Left forelimb (tissue), 1 donor: ENCODE data around the gene ZP1.
"Not testable (repeated sequence)": the region's sequence is repeated elsewhere in the genome, so short reads cannot be mapped to it uniquely, and the experiment has no call there.

Experiments
- DNase-seq: peaks from one replicate; pipeline ENCODE4 v3.0.0-alpha.2; 2018; ENCODE audit warnings: low spot score

ZP1 gene

DNA sequence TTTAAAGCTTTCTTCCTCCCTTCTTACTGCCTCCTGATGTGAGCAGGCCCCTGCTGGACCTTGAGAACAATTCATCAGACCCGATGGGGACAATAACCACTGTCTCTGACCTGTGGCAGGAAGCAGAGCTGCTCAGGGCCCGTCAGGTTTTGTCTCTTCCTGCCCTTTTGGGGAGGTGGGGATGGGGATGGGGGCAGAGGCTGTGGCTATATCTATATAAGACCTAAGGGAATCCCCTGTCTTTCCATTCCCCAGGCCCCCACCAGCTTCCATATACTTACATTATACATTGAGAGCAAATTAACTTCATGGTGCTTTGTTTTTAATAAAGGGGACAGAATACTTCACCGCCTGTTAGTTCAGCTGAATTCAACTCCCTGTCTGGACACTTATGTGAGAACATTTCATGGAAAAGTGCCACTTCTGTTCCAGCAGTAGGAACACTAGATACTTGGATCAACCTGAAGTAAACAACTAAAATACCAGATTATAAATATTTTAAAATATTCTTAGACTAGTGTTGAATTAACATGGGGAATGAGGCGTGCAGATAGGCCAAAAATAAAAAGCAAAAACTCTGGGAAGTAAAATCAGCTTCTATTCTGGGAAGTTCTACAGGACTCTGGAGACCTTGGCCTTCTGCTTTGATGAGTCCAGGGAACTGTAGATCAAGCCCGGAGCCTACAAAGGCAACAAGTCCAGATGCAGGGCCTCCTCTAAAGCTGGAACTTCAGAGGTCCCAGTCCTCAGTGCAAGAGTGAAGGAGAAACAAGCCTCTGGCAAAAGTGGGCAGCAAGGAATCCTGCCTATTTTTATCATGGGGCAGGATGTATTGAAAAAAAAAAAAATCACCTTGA, 11.1 kb downstream of the ZP1 start:
- DNase-seq = peak; percentile 44

DNA sequence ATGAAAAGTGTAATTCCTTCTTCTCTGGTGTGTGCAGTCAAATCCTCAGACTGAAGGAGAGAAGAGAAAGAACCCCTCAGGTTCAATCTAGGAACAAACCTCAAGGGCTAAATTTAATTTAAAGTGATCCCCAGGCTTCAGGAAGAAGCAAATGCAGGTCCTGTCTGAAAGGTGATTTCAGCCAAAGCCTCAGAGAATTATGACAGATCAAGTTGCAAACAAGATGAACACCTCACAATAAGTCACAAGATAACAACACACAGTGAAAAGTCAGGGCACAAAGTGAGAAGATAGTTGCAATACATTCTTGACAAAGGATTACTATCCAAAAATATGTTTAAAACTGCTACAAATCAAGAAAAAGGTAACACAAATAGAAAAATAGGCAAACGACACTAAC, 11.8 kb downstream of the ZP1 start:
- no peak for DNase-seq

DNA sequence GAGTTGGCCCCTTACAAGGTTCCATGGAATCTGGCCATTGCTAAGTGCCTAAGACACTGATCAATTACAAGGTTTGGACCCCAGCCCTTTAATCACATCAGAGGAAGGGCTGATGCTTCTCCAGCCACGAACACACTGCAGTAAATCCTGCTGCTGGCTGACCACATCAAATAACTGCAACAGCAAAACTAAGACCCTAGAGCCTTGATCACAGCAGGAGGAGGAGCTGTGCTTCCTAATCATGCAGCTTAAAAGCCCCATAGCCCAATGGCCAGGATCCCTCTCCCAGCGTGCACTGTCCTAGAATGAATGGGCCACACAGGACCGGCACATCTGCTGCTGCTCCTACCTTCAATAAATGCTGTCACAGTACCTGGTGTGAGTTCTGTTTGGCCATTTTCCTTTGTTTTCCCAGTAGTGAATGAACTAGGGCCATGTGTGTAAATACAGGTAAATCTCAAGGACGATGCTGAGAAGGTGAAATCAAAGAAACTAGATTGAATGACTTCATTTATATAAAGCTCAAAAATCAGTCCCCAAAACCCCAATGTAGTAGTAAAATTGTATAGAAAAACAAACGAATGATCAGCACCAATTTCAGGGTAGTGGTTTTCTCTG, 12.7 kb downstream of the ZP1 start:
- DNase-seq = peak; percentile 55

DNA sequence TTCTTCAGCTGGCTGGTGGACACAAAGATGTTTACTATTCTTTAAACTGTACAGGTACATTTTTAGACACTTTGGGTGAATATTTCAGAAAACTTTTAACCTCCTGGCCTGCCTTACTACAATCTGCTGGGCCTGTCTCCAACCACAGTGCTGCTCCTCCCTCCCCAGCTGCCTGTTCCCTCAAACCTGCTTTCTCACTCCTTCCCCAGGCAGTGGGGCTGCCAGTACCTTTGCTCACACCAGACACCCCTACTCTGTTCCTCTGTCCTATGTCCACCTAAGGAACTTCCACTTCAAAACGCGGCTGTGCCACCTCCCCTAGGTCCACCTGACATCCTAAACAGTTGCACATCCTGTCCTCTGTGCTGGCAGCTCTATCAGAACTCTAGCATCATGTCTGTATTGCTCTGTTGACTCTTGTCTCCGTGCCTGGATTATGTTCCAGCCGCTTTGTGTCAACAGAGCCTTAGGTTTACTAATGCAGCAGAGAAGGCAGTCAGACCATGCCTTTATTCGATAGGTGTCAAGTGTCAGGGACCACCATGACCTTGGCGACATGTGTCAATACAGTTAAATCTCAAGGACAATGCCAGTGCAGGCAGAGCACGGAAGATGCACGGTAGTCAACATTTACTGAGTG, 13.4 kb downstream of the ZP1 start:
- DNase-seq = peak; percentile 51

DNA sequence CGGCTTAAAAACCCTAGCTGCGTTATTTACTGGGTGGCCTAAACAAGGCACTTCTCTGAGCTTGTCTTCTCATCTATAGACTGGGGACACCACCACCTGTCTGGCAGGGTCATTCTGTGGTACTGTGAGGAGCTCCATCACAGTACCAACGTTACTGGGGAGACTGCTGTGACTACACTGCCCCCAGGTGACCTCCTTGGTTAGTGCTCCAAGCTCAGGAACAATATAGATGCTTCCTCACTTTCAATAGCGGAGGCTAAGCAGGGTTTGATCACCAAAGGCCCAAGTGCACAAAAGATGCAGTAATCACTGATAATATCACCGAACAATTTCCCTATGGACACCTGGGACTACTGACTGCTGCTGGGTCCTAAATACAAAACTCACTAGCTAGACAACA, 20.2 kb downstream of the ZP1 start:
- DNase-seq = peak; percentile 60

DNA sequence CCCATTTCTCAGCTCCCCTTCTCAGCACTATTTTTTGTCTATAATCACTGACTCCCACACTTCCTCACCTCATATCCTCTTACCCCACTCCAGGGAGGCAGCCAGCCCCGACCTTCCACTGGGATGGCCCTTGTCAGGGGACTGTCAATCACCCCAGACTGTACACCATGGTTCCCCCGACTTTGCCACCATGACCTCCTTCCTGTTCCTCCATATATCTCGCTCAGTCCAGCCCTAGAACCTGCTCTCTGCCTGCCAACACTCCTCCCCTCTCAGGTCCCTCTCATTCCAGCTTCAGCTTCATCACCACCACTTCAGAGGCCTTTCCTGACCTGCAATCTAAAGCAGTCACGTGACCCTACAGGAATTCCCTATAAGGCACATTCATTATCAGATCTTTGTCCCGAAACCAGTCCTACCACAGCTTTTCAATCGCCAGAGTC, 22.5 kb downstream of the ZP1 start:
- DNase-seq = no peak

DNA sequence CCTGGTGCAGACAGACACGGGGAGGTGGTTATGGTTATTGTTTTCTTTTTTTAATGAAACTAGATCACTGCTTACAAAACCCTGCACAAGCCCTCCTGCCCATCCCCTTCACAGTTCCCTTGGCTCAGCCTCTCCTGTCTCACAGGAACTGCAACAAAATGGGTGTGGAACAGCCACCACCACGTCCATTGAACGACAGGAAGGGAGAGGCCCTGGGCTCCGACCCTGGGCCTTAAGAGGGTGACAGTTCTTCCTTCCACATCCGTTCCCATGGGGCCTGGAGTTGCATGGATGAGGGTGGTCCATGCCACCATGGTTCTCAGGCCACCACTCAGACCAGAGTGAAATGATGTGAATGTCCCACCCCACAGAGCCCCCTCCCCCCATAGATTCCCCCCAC, 23.4 kb downstream of the ZP1 start:
- no peak for DNase-seq

DNA sequence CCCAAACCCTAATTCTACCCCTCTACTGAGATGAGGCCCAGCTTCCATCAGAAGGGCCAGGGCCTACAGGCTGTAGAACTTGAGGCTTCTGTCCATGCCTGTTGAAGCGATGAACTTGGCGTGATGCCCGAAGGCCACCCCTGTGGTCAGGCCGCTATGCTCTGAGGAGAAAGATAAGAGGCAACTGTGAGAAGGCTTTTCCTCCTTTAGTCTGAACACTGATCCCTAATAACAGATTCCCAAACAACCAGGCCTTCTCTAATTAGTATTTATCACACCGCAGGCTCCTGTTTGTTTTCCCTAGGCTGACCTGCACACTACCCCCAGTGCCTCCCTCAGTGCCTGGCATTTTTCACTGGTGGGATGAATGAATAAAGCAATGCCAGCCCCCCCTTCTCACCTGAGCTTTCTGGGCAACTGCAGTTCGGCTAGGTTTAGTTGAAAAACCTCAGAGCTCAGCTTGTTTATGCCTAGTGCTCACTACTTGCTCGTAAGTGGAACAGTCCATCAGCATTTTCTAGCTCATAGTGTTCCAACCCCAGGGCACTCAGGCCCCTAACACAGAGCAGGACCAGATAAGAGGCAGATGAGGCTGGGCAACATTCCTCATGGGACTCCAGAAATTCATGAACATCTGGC, 23.9 kb downstream of the ZP1 start:
- no peak for DNase-seq

DNA sequence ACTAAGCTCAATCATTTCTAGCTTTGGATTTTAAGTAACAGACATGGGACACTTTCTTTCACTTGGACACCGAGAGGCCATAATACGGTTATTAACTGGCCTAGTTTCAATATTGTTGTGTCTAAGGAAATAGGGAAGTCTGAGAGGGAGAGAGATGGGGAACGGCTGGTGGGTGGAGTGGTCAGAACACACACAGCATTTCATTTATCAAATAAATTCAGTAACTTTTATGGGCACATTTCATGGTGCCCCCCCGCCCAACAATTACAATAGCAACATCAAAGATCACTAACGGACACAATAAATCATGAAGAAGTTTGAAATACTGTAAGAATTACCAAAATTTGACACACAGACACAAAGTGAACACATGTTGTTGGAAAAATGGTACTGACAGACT, 28.3 kb downstream of the ZP1 start:
- peak; percentile 5 for DNase-seq

DNA sequence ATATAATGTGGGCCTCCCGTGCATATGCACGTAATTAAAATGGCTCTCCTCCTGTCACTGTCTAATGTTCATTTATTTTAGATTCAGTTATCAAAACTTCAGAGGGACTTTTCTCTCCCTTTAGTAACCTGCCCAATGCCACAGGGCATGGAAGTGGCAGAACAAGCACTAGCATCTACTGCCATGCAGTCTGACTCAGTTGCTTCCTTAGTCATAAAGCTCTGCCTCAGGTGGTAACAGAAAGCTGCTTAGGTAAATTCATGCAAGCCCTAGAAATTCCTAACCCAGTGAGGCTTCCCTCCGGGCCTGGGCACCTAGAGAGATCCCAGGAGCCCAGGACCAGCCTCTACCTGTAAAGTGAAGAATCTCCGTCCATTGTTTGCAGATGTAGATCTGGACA, 30.2 kb downstream of the ZP1 start:
- DNase-seq = peak; percentile 9

DNA sequence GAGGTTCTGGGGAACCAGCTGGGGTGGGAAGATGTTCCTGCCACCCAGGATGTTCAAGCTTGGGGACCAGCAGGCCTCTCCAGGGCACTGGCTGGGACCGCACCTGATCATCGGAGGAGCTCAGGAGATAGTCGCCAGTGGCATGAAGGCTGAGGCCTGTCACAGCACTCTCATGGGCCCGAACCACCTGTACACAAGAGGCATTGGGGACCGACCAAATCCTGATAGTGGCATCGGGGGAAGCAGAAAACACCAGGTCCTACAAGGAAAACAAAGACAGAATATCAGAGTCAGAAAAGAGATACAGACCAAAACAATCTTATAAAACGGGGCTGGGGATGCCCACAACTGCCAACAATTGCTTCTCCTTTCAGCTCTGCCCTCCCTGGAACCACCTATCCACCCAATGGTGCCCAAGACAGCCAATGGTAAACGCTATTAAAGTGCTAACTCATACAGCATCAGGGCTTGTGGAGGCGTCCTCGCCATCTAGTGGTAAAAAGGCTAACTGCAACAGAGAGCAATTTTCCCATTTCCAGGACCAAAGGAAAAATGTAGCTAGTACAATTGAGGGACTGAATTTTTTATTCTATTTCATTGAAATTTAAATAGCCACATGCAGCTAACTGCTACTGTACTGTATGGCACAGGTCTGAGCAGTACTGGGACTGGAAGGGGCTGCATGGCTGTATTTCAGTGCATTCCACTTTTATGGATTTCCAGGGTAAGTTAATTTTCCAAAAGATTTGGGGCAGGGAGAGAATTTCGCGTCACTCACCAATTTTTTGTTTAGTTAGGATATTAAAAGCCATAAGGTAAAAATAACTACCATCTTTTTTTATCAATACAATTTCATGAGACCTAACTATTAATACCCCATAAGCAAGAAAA, 31.9 kb downstream of the ZP1 start:
- DNase-seq = peak; percentile 60

DNA sequence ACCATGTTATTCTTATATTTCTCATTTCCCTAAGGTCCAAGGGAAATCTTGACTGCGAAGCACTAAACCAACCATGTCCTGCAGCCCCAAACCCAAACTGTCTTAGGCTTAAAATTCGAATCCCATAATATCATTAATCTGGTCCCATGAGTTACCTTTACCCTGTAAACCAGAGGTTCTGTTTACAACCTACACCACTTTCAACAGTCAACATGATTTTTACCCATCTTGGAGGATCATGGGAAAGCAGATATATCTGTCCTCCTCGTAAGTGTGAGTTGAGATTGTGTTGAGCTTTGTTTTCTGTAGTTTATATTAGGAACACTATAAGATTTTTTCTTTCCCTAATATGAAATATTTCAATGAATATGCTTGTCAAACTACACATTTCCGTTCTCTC, 32.6 kb downstream of the ZP1 start:
- DNase-seq = no peak

DNA sequence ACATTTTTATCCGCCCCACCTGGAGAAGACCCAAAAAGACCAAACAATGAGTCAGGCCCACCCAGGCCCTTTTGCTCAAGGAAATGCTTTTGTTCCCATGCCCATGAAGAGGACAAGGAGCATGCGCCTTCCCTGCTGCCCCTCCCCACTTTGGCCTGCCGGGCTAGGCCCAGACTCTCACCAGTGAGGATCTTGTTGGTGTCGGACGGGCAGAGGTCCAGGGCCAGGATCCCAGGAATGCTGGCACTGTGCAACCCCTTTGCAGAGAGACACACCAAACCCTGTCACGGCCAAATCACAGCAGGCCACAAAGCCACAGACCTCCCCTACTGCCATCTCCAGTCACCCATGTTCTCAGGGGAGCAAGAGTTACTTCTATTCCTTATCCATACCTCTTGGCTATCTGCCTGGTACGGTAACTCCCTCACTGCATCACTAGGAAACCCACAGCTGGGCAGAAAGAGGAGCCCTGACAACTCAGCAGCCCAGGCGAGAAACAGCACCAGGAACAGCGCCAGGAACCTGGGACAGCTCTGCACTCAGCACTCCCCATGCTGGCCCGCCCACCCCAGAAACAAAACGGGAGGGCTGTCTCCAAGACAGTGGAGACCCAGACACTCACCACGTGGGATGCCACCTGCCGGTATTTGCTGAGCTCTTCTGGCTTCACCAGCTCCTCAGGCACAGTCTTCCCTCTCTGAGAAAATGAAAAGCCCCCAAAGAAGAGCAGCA, 33.5 kb downstream of the ZP1 start:
- DNase-seq = no peak

DNA sequence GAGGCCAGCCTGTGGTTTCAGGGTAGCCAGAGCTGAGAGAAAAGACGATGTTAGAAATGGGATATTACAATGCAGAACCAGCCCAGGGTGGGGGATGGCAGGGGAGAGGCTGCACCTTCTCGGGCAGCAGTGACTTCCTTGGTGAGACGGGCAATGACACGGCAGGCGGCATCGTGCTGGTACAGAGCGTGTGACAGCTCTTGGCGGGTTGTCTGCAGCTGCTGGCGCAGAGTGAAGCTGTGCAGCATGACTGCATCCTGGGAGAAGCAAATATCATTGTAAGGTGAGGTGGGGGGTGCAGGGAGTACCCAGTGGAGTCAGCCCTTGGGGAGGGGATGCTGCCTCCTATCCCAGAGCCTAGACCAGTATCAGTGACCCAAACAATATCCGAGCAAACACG, 35.3 kb downstream of the ZP1 start:
- peak; percentile 36 for DNase-seq

DNA sequence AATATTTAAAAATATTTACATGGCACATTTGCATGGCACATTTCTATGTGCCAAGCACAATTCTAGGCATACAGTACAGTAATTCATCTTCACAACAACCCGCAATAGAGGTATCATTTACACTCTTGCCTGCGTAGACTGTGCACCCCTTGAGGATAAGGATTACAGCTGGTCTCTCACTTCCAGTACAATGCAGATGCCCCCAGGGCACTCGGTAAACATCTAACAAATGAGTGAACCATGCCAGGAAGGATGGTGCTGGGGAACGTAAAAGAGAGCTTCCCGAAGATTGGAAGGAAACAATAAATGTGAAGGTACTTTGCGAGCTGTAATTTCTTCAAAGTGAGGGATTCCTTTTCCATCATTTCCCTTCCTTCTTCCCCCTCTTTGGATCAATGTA, 37.7 kb downstream of the ZP1 start:
- DNase-seq = no peak

DNA sequence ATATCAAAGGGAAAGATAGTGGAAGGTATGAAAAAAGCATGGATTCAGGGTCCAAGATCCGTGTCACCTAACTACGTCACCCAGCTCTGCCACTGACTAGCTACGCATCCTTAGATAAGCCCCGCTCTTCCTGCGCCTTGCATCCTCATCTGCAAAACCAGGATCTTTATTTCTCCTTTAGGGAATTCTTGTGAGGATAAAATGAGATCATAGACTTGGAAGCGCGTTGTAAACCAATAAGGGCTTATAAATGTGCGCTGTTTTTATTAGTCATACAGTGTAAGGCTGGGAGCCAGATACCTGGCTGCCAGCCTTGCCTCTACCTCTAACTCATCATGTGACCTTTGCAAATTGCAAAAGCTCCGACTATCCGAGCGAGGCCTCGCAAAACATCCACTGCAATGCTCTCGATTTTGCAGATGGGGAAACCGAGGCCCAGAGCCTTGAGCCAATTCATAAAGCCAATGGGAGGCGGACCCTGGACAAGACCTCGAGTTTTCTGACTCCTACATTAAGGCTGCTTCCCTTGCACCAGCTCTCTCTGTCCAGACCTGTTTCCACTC, 38.3 kb downstream of the ZP1 start:
- no peak for DNase-seq

DNA sequence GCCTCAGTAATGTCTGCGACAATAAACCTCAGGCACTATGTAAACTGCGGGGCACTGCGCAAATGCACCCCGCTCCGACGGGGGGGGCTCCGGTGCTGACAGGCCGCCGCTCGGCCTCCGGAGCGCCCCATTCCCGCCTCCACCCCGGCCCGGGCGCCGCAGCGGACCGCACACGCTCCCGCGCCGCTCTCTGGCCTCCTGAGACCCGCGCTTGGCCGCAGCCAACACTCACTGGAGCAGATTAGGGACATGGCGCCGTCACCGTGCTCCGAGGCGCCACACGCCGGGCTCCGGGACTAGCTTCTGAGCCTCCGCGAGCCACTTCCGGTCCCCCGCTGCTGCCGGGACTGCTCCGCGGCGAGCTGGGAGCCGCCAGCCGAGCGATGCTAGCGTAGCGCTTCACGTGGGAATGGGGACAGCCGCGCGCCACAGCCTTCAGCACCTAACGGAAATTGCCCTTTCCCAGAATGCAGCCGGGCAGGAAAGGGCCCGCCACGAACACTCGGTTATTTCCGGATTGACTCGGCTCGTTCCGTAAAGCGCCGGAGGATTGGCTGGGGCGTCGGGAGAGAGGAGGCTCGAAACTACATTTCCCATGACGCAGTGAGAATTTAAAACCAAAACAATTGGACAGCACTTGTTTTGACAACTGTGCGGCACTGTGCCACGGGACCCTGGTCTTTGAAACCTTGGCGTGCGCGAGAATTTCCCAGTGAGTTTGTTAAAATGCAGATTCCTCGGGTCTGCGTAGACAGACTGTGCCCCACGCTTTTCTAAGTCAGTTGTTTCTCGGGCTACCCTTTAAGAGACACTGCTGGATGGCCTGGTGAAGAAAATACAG, 39.0 kb downstream of the ZP1 start, which contains the start of gene PRPF19:
TSS of gene PRPF19 (minus strand) at position 454 of the 841 bp plus-strand sequence. CDS start at position 251, 203 bp downstream.
- DNase-seq = peak; percentile 96

DNA sequence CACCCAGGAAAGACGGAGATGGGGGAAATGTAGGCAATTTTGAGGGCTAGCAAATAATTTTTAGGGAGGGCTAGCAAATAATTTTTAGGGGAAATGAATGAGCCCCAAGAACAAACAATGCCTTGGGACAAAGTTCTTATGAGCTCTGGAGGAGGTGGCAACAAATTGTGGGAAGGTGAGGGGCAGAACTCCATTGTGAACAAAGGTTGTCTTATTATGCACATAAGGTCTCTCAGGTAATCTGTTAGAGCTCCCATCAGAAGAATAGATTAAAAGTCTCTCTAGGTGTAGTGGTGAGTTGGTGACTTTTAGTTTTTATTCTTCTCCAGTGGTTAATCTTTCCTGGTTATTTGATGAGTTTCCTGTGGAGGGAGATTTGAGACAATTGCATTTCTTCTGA, 41.5 kb downstream of the ZP1 start:
- DNase-seq = no peak

DNA sequence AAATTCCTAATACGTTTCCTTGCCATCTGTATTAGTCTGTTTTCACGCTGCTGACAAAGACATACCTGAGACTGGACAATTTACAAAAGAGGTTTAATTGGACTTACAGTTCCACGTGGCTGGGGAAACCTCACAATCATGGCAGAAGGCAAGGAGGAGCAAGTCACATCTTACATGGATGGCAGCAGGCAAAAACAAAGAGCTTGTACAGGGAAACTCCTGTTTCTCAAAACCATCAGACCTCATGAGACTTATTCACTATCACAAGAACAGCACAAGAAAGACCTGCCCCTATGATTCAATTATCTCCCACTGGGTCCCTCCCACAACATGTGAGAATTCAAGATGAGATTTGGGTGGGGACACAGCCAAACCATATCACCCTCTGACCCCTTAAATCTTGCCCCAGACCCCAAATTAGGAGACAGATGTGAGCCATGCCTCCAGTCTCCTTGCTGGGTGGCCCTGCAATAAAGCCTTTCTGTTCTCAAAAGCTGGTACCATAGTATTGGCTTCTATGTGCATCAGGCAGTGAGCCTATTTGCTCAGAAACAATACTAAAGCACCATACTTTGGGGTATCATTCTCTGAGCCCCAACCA, 42.4 kb downstream of the ZP1 start:
- not testable (repeated sequence) for DNase-seq
